BJ (cell line): ENCODE measurements around the gene ALPI. TPM values are rescaled to one million over a fixed set of nuclear protein-coding genes. Genes with fewer than 3 reads are reported as not detected.
"Not testable (repeated sequence)": the region's sequence is repeated elsewhere in the genome, so short reads cannot be mapped to it uniquely, and the experiment has no call there.

Experiments used
- CTCF ChIA-PET: fragments of 350-600 bp; formaldehyde crosslinking; extraction: SDS; loops from one replicate; lab custom pipeline; 2021; ENCODE audit warnings: antibody characterized with exemption, inconsistent platforms; lab: Yijun Ruan, JAX
- POLR2A ChIA-PET: fragments of 300-600 bp; sonication (Branson Sonifier 250); formaldehyde crosslinking; extraction: SDS; loops from one replicate; lab custom pipeline; 2021; ENCODE audit warnings: antibody characterized with exemption; lab: Charles Lee
- DNase-seq: peaks from one replicate; pipeline ENCODE4 v3.0.0-alpha.2; 2011; ENCODE audit warnings: low read depth
- H3K27me3 ChIP-seq: 2 replicates; pipeline ENCODE4 v1.6.0; 2011; ENCODE audit warnings: low read length; ENCODE audit not compliant: control insufficient read depth, insufficient read depth
- H3K36me3 ChIP-seq: 2 replicates; pipeline ENCODE4 v1.5.1; 2011; ENCODE audit warnings: low read length; ENCODE audit not compliant: control insufficient read depth, insufficient read depth
- H3K4me3 ChIP-seq: 2 replicates; pipeline ENCODE4 v1.5.1; 2011; ENCODE audit warnings: low read depth, mild to moderate bottlenecking, control low read depth, low read length
- CTCF ChIP-seq: IDR thresholded peaks from 2 replicates; pipeline ENCODE4 v1.5.1; 2011; ENCODE audit warnings: low read depth, mild to moderate bottlenecking, control low read depth, inconsistent platforms, low read length, moderate library complexity; ENCODE audit not compliant: insufficient read depth
- polyA plus RNA-seq: library from polyadenylated mRNA; depleted of rRNA; stranded (reverse); fragments of >200 nt; gene quantifications from 2 replicates; pipeline ENCODE4 v1.2.3, GENCODE V29; 2011

The ALPI gene
- polyA plus RNA-seq, 1 experiment = not detected

GRCh38 chr2:232443669-232444408 is 12.1 kb upstream of the ALPI start:
- DNase-seq, H3K4me3 ChIP-seq, H3K27me3 ChIP-seq, H3K36me3 ChIP-seq, POLR2A ChIA-PET: not testable (repeated sequence)
- CTCF ChIA-PET = interaction anchor here (0.6 to 1.9 kb wide), 6 partner anchors 13 to 108 kb away, joined by 3 to 11 read pairs (median 4); partner anchors contain the start of gene ALPI

GRCh38 chr2:232444409-232445148 is 11.4 kb upstream of the ALPI start:
- ChIA-PET POLR2A (no interaction called here), CTCF (interaction anchor here (0.6 to 1.9 kb wide), 7 partner anchors 12 to 109 kb away, joined by 3 to 11 read pairs (median 4); partner anchors contain the start of gene ALPI)

GRCh38 chr2:232445149-232445885 is 10.6 kb upstream of the ALPI start:
- CTCF ChIA-PET = interaction anchor here (0.7 to 1.9 kb wide), 6 partner anchors 13 to 78 kb away, joined by 3 to 11 read pairs (median 5); partner anchors contain the start of gene PRSS56
- H3K27me3 ChIP-seq, H3K36me3 ChIP-seq, POLR2A ChIA-PET, H3K4me3 ChIP-seq, DNase-seq: not testable (repeated sequence)

More at GRCh38 chr2:232444409-232445148, 11.4 kb upstream of the ALPI start:
- no peak for DNase-seq
- peaks cover 1% of the 10 kb centered on the region for H3K27me3 ChIP-seq
- H3K4me3 ChIP-seq = no peak overlapping the region
- H3K36me3 ChIP-seq = no peaks in the 10 kb centered on the region
- peak; percentile 79 for TF ChIP-seq CTCF

- CTCF ChIA-PET = interaction anchor here (0.7 to 1.9 kb wide), 13 partner anchors 13 to 550 kb away, joined by 3 to 11 read pairs (median 4); partner anchors contain the start of gene PRSS56
- H3K4me3 ChIP-seq, POLR2A ChIA-PET, DNase-seq, H3K27me3 ChIP-seq, H3K36me3 ChIP-seq: not testable (repeated sequence)
Observed at GRCh38 chr2:232446266-232446777, 9.6 kb upstream of the ALPI start.

- POLR2A ChIA-PET = interaction anchor here (0.6 kb wide), 1 partner anchor 32 kb away, joined by 3 read pairs; no protein-coding TSS in a partner anchor
- CTCF ChIA-PET = interaction anchor here (0.7 to 1.9 kb wide), 17 partner anchors 10 to 551 kb away, joined by 3 to 11 read pairs (median 4); partner anchors contain the start of gene PRSS56
Observed at GRCh38 chr2:232447091-232447620, 8.8 kb upstream of the ALPI start.

More at GRCh38 chr2:232447091-232447620, 8.8 kb upstream of the ALPI start:
- Histone ChIP-seq H3K4me3 (no peak overlapping the region), H3K36me3 (no peaks in the 10 kb centered on the region), H3K27me3 (no peaks in the 10 kb centered on the region; the same call in 1 of the 2 replicates)
- no peak for DNase-seq
- no peak for TF ChIP-seq CTCF
